Left ventricle myocardium inferior (tissue), 1 donor: ENCODE data around the gene GPATCH1. TPM values are rescaled to one million over a fixed set of nuclear protein-coding genes. Genes with fewer than 3 reads are reported as not detected.

ENCODE experiments used
- DNase-seq: peaks from one replicate; pipeline ENCODE4 v3.0.0-alpha.2; 2020
- H3K27ac ChIP-seq: fragments of 200-600 bp; replicated peaks from 2 replicates; pipeline ENCODE4 v1.8.0; 2021
- H3K27me3 ChIP-seq: fragments of 200-600 bp; 2 replicates; pipeline ENCODE4 v1.8.0; 2021; ENCODE audit warnings: low read depth
- H3K36me3 ChIP-seq: fragments of 200-600 bp; 2 replicates; pipeline ENCODE4 v1.8.0; 2021
- H3K4me1 ChIP-seq: fragments of 200-600 bp; 2 replicates; pipeline ENCODE4 v1.8.0; 2021
- H3K4me3 ChIP-seq: fragments of 200-600 bp; 2 replicates; pipeline ENCODE4 v1.8.0; 2021; ENCODE audit warnings: mild to moderate bottlenecking, moderate library complexity
- H3K9me3 ChIP-seq: fragments of 200-600 bp; replicated peaks from 2 replicates; pipeline ENCODE4 v1.8.0; 2021
- intact Hi-C: fragments of 100-400 bp; cut with micrococcal nuclease; formaldehyde crosslinking; loops from one replicate; pipeline ENCODE4 v1.11.0; 2022
- total RNA-seq: library from RNA; stranded (reverse); fragmentation: NEBNext Ultra II Directional; extraction: Animal tissue kit (Norgen Biotek cat#: 25700); gene quantifications from one replicate; pipeline ENCODE4 v1.2.1, GENCODE V29; 2021
- TF ChIP-seq, protein P1 (sequence below): fragments of 200-600 bp; IDR thresholded peaks from 2 replicates; pipeline ENCODE4 v1.8.0; 2021; ENCODE audit warnings: antibody characterized with exemption, mild to moderate bottlenecking, borderline replicate concordance
- donor health status: DM: no; HTN: yes; CAD: no; lungs with severe emphysema.

The GPATCH1 gene
- total RNA-seq, 1 donor from 2014 or later: 6.2 TPM

DNA sequence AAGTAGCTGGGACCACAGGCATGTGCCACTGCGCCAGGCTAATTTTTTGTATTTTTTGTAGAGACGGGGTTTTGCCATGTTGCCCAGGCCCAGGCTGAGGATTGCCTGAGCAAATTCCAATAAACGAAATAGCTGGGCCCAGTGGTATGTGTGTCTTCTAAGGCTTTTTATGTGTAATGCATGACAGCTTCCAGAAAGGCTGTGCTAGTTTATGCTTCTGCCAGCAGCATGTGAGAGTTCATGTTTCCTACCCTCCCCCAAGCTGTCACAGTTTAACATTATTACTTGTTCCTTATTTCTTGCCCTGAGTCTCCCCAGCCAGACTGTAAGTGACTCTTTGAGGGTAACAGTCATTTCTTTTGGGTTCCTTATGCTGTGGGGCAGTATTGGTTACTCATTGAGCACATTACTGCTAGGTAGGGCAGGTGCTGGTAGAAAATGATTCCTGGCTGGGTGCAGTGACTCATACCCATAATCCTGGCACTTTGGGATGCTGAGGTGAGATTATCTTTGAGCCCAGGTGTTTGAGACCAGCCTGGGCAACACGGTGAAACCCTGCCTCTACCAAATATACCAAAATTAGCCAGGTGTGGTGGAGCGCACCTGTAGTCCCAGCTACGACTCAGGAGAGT, 13.6 kb downstream of the GPATCH1 start:
- peaks cover 92% of the 10 kb centered on the region for H3K36me3 ChIP-seq
- no peaks in the 10 kb centered on the region for H3K9me3 ChIP-seq
- TF ChIP-seq, protein P1, sequence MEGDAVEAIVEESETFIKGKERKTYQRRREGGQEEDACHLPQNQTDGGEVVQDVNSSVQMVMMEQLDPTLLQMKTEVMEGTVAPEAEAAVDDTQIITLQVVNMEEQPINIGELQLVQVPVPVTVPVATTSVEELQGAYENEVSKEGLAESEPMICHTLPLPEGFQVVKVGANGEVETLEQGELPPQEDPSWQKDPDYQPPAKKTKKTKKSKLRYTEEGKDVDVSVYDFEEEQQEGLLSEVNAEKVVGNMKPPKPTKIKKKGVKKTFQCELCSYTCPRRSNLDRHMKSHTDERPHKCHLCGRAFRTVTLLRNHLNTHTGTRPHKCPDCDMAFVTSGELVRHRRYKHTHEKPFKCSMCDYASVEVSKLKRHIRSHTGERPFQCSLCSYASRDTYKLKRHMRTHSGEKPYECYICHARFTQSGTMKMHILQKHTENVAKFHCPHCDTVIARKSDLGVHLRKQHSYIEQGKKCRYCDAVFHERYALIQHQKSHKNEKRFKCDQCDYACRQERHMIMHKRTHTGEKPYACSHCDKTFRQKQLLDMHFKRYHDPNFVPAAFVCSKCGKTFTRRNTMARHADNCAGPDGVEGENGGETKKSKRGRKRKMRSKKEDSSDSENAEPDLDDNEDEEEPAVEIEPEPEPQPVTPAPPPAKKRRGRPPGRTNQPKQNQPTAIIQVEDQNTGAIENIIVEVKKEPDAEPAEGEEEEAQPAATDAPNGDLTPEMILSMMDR: no peak
- no peak overlapping the region for H3K27ac ChIP-seq
- no peaks in the 10 kb centered on the region for H3K27me3 ChIP-seq
- H3K4me3 ChIP-seq: no peak overlapping the region
- intact Hi-C loops: no loop called here
- H3K4me1 ChIP-seq: no peaks in the 10 kb centered on the region
- no peak for DNase-seq

DNA sequence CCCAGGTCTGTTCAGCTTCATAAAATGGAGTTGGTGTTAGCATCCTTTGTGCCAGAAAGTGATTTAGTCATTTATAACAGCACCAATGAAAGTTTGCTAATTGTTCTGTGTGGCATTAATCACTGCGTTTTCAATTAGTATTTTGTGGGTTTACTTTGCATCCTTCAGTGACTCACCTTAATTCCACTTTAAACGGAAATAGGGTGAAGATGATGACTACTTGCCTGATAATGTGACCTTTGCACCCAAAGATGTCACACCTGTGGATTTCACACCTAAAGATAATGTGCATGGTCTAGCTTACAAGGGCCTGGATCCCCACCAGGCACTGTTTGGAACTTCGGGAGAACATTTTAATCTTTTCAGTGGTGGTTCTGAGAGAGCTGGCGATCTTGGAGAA, 15.0 kb downstream of the GPATCH1 start:
- no peaks in the 10 kb centered on the region for H3K4me1 ChIP-seq
- DNase-seq: no peak
- H3K27ac ChIP-seq: no peak overlapping the region
- no peaks in the 10 kb centered on the region for H3K27me3 ChIP-seq
- peaks cover 94% of the 10 kb centered on the region for H3K36me3 ChIP-seq
- TF ChIP-seq, protein P1: no peak
- H3K9me3 ChIP-seq: no peaks in the 10 kb centered on the region
- intact Hi-C loops: no loop called here
- H3K4me3 ChIP-seq: no peak overlapping the region

DNA sequence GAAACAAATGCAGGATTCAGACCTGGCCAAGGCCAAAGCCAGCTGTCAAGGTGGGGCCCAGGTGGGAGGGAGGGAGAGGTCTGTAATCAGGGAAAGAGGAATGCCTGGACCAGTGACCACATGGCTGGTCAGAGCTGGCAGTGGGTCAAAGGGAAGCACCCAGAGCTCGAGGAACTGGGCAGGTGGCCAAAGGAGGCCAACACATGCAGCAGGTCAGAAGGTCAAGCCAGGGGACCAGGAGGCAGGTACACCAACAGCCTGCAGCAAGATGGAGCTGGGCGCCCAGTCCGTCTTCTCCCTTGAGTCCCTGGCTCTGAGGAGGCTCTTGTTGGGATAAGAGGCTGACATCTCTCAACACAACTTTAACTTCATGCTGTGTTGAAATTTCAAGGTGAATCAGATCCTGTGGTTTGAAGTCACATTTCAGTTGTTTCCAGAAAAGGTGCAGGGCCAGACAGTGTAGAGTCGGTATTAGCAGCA, 17.1 kb downstream of the GPATCH1 start:
- Histone ChIP-seq H3K4me1 (no peaks in the 10 kb centered on the region), H3K9me3 (no peaks in the 10 kb centered on the region), H3K4me3 (no peak overlapping the region), H3K27me3 (no peaks in the 10 kb centered on the region), H3K27ac (no peak overlapping the region), H3K36me3 (peaks cover 97% of the 10 kb centered on the region)
- TF ChIP-seq, protein P1: no peak
- intact Hi-C loops: no loop called here
- no peak for DNase-seq

- Histone ChIP-seq H3K27me3 (no peaks in the 10 kb centered on the region), H3K36me3 (peaks cover 92% of the 10 kb centered on the region), H3K4me3 (no peak overlapping the region), H3K27ac (no peak overlapping the region), H3K9me3 (no peaks in the 10 kb centered on the region), H3K4me1 (no peaks in the 10 kb centered on the region)
- intact Hi-C loops: no loop called here
- DNase-seq: no peak
- TF ChIP-seq, protein P1: no peak
Measured at GRCh38 chr19:33100894-33101644, 20.1 kb downstream of the GPATCH1 start.

DNA sequence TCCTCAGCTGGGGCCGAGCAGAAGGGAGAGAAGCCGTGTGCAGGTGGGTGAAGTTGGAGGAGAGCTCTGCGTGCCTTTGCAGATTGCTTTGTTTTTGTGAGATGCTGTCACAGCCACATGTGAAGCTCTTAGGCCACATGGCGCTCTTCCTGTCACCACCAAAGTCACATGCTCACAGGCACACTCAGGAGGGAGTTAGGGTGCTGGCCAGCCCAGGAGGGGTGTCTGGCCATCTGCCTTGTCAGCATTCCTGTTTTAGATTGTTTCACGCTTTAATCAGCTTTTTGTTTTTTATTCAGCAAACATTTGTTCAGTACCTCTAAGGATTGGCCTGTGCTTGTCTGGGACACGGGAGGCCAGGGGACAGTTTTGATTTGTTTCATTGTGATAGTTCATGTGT, 21.9 kb downstream of the GPATCH1 start:
- Histone ChIP-seq H3K36me3 (peaks cover 92% of the 10 kb centered on the region), H3K4me1 (no peaks in the 10 kb centered on the region), H3K9me3 (no peaks in the 10 kb centered on the region), H3K27ac (no peak overlapping the region), H3K4me3 (no peak overlapping the region), H3K27me3 (no peaks in the 10 kb centered on the region)
- intact Hi-C loops: no loop called here
- no peak for DNase-seq
- TF ChIP-seq, protein P1: no peak
